Small intestine (tissue), 16 donors: Measurements from ENCODE around the gene GRM2. TPM values are rescaled to one million over a fixed set of nuclear protein-coding genes. Genes with fewer than 3 reads are reported as not detected.

Source experiments
- DNase-seq, 2 donors: peaks; one replicate each; pipeline versions ENCODE4 v3.0.0 to v3.0.0-alpha.2; 2013
- FAIRE-seq: peaks from 2 replicates; lab custom pipeline; 2012; peaks lifted over from hg19 to GRCh38; lab: Jason Lieb, UNC
- H3K27ac ChIP-seq, 3 donors: one replicate each; pipeline ENCODE4 v1.5.1; 2013; ENCODE audit warnings: low read length in 2 of 3, mild to moderate bottlenecking in 2 of 3, control low read depth in 1 of 3, inconsistent platforms in 1 of 3, low read depth in 1 of 3, moderate library complexity in 1 of 3
- H3K27me3 ChIP-seq, 3 donors: one replicate each; pipeline ENCODE4 v1.6.1; 2013; ENCODE audit warnings: low read length in 3 of 3, inconsistent platforms in 1 of 3; ENCODE audit not compliant: control insufficient read depth in 3 of 3, insufficient read depth in 3 of 3
- H3K36me3 ChIP-seq, 3 donors: one replicate each; pipeline ENCODE4 v1.6.1; 2013; ENCODE audit warnings: low read length in 3 of 3, inconsistent platforms in 1 of 3, low read depth in 1 of 3, mild to moderate bottlenecking in 1 of 3, moderate library complexity in 1 of 3; ENCODE audit not compliant: control insufficient read depth in 3 of 3, insufficient read depth in 2 of 3
- H3K4me1 ChIP-seq, 3 donors: one replicate each; pipeline ENCODE4 v1.6.1; 2013; ENCODE audit warnings: low read length in 2 of 3, inconsistent platforms in 1 of 3, low read depth in 1 of 3, mild to moderate bottlenecking in 1 of 3, moderate library complexity in 1 of 3; ENCODE audit not compliant: control insufficient read depth in 3 of 3, insufficient read depth in 2 of 3
- H3K4me3 ChIP-seq, 3 donors: one replicate each; pipeline ENCODE4 v1.5.1; 2013; ENCODE audit warnings: low read length in 3 of 3, control low read depth in 1 of 3, inconsistent platforms in 1 of 3, low read depth in 1 of 3, mild to moderate bottlenecking in 1 of 3, moderate library complexity in 1 of 3
- H3K9me3 ChIP-seq, 2 donors: one replicate each; pipeline ENCODE4 v1.6.1; 2013; ENCODE audit warnings: low read depth in 1 of 2, low read length in 1 of 2; ENCODE audit not compliant: control insufficient read depth in 2 of 2, insufficient read depth in 1 of 2
- WGBS, 3 donors: extraction: QIAGEN DNeasy Blood & Tissue Kit; methylation state at CpG; one replicate each; pipeline ENCODE4 v1.1.7; 2013; 5-methylcytosine and 5-hydroxymethylcytosine counted together
- long read RNA-seq, 10 donors: transcript quantifications; one replicate each; lab custom pipeline, GENCODE V29; 2026
- polyA plus RNA-seq, 4 donors: library from polyadenylated mRNA; stranded (reverse) in 3 of 4; unstranded in 1 of 4; fragments of 200-250 nt in 3 of 4; fragments of 120-200 nt in 1 of 4; gene quantifications; one replicate each; pipeline versions ENCODE4 v1.2.1 to v1.2.3, GENCODE V29; 2013
- donor health status: healthy with polysubstance abuse.
- donor health status: control.
- donor health status: control.
- donor health status: Bipolar disorder and iron deficiency.
- donor health status: healthy.

GRM2 gene
- polyA plus RNA-seq: under 1 TPM in 2 of 4 donors, not detected in 2; 0.07 to 0.18 TPM
- long read RNA-seq, donor 1: 0 reads
- long read RNA-seq, donor 2: 0 reads
- long read RNA-seq, donor 3: 0 reads
- long read RNA-seq, donor 4: 0 reads
- long read RNA-seq, donor 5: 0 reads
- long read RNA-seq, donor 6: 0 reads
- long read RNA-seq, donor 7: 0 reads
- long read RNA-seq, donor 8: 0 reads
- long read RNA-seq, donor 9: 0 reads
- long read RNA-seq, donor 10: 0 reads

DNA sequence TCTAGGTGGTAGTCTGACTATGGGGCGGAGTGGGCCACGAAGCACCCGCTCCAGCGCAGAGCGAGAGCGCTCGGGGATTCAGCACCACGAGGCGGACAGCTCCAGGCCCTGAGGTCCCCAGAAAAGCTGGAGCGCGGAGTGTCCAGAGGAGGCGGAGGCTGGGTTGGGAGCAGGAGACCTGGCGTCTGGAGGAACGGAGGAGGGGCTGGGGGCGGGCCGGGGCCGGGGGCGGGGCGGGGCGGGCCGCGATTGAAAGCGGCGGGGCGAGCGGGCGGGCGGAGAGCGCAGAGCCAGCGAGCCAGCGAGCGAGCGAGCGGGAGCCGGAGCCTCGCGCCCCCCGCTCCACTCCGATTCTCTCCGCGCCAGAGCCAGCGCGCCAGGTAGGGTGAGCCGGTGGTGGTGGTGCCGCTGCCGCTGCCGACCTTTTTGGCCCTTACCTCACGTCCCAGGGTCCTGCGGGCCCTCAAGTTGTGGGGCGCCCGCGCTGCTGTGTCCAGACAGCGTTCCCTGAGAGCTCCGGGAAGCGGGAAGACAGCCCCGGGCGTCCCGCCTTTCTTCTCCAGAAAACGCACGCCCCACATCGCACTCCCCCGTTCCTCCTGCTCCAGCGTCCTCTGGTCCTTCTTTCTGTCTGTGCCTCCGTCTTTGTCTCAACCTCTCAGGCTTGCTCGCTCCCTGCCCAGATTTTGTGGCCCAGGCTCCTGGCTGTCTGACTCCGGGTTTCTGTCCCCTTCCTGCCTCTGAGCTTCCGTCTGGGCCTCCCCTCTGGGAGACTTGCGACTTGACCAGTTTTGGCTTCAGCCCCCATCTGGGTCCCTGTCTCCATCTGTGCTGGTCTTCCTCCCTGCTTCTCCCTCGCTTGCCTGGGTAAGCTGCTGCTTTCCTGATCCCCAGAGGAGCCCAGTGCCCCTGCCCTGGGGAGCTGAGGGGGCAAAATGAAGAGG, at the start of gene GRM2:
Gene GRM2, plus strand, starts transcription at position 281 of the 944 bp plus-strand sequence. CDS start 1,916 bp downstream, outside the sequence.
- peaks cover 0 to 18% (median 0%) of the 10 kb centered on the region in 3 donors for H3K27me3 ChIP-seq
- WGBS, 3 donors: 5 to 13% (median 6%) methylated on average over 43 to 69 of the region's 69 CpGs
- no peaks in the 10 kb centered on the region for H3K9me3 ChIP-seq
- no peak for FAIRE-seq
- peak within 1 kb of the TSS in 1 of 3 donors; percentile 28 for H3K4me3 ChIP-seq
- H3K36me3 ChIP-seq: peaks cover 0 to 32% (median 0%) of the 10 kb centered on the region in 3 donors
- DNase-seq: peak; percentile 54 to 85
- H3K4me1 ChIP-seq: peaks cover 0 to 8% (median 0%) of the 10 kb centered on the region in 3 donors
- no peak within 1 kb of the TSS for H3K27ac ChIP-seq

DNA sequence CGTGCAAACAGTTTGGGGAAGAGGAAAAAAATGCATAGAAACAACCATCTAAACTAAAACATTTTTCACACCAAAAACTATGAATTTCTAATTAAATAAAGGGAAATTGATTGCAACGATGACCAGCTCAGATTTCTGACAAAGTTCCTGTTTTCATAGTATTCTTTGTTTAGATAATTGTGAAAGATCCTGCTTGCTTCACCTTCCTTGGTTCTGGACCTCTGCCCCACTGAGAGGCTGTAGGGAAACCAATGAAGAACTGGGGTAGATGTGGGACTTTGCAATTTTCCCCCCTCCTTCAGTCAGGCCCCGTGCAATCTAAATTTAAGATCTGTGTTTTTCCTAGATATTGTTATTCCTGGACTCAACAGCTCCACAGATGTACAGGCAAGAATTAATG, 49.6 kb upstream of the GRM2 start:
- Histone ChIP-seq H3K9me3 (no peaks in the 10 kb centered on the region), H3K27me3 (no peaks in the 10 kb centered on the region), H3K27ac (no peak overlapping the region), H3K36me3 (peaks cover 11 to 19% (median 14%) of the 10 kb centered on the region in 3 donors), H3K4me1 (no peaks in the 10 kb centered on the region), H3K4me3 (no peak overlapping the region)
- WGBS, 3 donors: 90 to 100% (median 91%) methylated on average over 3 of the region's 3 CpGs
- FAIRE-seq (no peak), DNase-seq (no peak)

DNA sequence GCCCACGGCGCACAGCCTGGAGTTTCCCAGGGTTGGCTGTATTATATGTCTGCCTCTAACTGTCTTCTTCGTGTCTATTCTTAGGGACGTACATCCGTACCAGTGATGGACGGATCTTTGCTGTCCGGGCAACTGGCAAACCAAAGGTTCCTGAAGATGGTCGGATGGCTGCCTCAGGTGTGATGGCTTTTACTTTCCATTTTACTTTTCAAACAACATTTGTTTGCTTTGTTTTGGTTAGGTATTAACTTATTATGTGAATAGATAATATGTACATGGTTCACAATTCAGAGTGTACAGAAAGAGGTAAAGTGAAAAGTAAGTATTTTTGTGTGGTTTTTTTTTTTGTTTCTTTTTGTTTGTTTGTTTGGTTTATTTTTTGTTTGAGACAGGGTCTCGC, 46.9 kb upstream of the GRM2 start:
- FAIRE-seq (no peak), DNase-seq (no peak)
- Histone ChIP-seq H3K4me1 (no peaks in the 10 kb centered on the region), H3K4me3 (no peak overlapping the region), H3K27ac (no peak overlapping the region), H3K9me3 (no peaks in the 10 kb centered on the region), H3K27me3 (no peaks in the 10 kb centered on the region), H3K36me3 (peaks cover 14 to 35% (median 17%) of the 10 kb centered on the region in 3 donors)
- WGBS, 3 donors: 91 to 93% (median 92%) methylated on average over 9 of the region's 9 CpGs

- 94 to 96% (median 95%) methylated on average over 14 of the region's 14 CpGs for WGBS, 3 donors
Measured at GRCh38 chr3:51662456-51662855, 44.4 kb upstream of the GRM2 start.

GRCh38 chr3:51668756-51669155, 38.1 kb upstream of the GRM2 start:
- Histone ChIP-seq H3K9me3 (no peaks in the 10 kb centered on the region), H3K36me3 (peaks cover 0 to 8% (median 2%) of the 10 kb centered on the region in 3 donors), H3K27ac (no peak overlapping the region), H3K4me1 (peaks cover 3 to 18% (median 5%) of the 10 kb centered on the region in 3 donors), H3K4me3 (no peak overlapping the region), H3K27me3 (no peaks in the 10 kb centered on the region)
- DNase-seq: no peak
- FAIRE-seq: no peak
- WGBS, 3 donors: 98 to 100% (median 100%) methylated on average over 1 of the region's 1 CpG

More at GRCh38 chr3:51662456-51662855, 44.4 kb upstream of the GRM2 start:
- no peaks in the 10 kb centered on the region for H3K9me3 ChIP-seq
- H3K4me3 ChIP-seq: no peak overlapping the region
- DNase-seq (no peak), FAIRE-seq (no peak)
- H3K27me3 ChIP-seq: no peaks in the 10 kb centered on the region
- no peaks in the 10 kb centered on the region for H3K4me1 ChIP-seq
- H3K36me3 ChIP-seq: peaks cover 10 to 31% (median 15%) of the 10 kb centered on the region in 3 donors
- H3K27ac ChIP-seq: no peak overlapping the region

DNA sequence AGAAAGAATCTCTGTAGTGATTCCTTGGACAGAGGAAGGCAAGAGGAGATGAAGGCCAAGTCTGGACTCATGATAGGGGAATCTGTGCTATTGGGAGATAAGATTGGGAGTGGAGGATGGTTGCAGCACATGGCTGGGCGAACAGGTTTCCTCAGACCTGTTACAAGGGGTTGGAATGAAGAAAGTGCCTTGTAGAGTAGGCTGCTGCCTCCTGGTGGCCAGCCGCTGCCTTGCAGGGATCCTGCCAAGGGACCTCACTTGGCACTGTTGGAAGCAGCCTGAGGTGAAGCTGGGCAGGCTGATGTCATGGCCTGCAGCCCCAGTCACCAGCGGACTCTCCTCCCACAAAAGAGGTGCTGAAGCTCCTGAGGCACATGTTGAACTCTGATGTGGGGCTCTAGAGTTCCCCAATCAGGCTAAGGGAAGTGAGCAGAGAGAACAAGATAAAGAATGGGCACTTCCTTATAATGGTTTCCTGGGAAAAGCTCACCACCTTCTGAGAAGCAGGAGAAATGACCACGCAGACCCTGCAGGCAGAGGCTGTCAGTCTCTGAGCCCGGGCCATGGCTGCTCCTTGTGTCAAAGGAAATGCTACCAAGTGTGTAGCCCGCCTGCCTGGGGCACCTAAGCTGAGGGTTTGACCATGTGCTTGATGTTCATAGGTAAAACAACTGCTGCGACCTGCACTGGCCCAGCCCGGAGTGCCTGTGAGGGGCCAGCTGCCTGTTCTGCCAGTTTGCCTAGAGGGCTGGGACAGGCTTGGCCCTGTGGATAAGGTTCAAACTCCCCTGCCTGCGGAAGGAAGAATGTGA, 37.4 kb upstream of the GRM2 start:
- Histone ChIP-seq H3K9me3 (no peaks in the 10 kb centered on the region), H3K4me1 (peaks cover 3 to 18% (median 5%) of the 10 kb centered on the region in 3 donors), H3K4me3 (no peak overlapping the region), H3K36me3 (peaks cover 0 to 9% (median 2%) of the 10 kb centered on the region in 3 donors), H3K27me3 (no peaks in the 10 kb centered on the region), H3K27ac (peak overlapping the region in 1 of 3 donors; percentile 5)
- FAIRE-seq: no peak
- WGBS, 3 donors: 32 to 47% (median 33%) methylated on average over 9 of the region's 9 CpGs
- peak; percentile 86 to 91 for DNase-seq

GRCh38 chr3:51670053-51670822, 36.6 kb upstream of the GRM2 start:
- Histone ChIP-seq H3K9me3 (no peaks in the 10 kb centered on the region), H3K4me3 (peak overlapping the region in 2 of 3 donors; percentile 78 to 86), H3K27ac (peak overlapping the region; percentile 38 to 96 (median 56)), H3K36me3 (peaks cover 0 to 17% (median under 1%) of the 10 kb centered on the region in 3 donors), H3K4me1 (peaks cover 3 to 18% (median 5%) of the 10 kb centered on the region in 3 donors), H3K27me3 (no peaks in the 10 kb centered on the region)
- FAIRE-seq: no peak
- DNase-seq: no peak
- 49 to 60% (median 52%) methylated on average over 15 of the region's 15 CpGs for WGBS, 3 donors
